ENCODE measurements around the gene MAT2B. TPM values are rescaled to one million over a fixed set of nuclear protein-coding genes. Genes with fewer than 3 reads are reported as not detected.

The MAT2B gene
- total and polyA plus RNA-seq, 2 of the 13 experiments (the other 11 are each of a cell fraction or from before 2014, with no cell fraction given), result 20.2 to 37.1 TPM

- in situ Hi-C loops (cut with HindIII; ENCODE audit: extremely low pct_ligation_motif_present, low pct_unique_long_range_greater_than_20kb), result no loop called here
- H3K4me3 ChIP-seq (replicated peaks in 1 of 3; ENCODE audit: insufficient read depth in 1 of 3, low read depth in 2 of 3, low read length in 3 of 3), result no peak overlapping the region
- H3K79me2 ChIP-seq (ENCODE audit: insufficient read depth, low read length), result peaks cover 37% of the 10 kb centered on the region
- peaks cover 10 to 41% of the 10 kb centered on the region in 2 experiments for H3K36me3 ChIP-seq (replicated peaks in 1 of 2; ENCODE audit: control insufficient read depth in 1 of 2, insufficient read depth in 2 of 2, low read length in 2 of 2)
- no peaks in the 10 kb centered on the region for H3K27me3 ChIP-seq (ENCODE audit: control insufficient read depth in 1 of 2, insufficient read depth in 2 of 2, low read length in 2 of 2)
- FAIRE-seq (no peak), DNase-seq (ENCODE audit: low spot score) (no peak), ATAC-seq (no peak)
- CTCF ChIA-PET (ENCODE audit: low intra/inter-chr PET ratio, low total read pairs), result no interaction called here
- no peaks in the 10 kb centered on the region for H4K20me1 ChIP-seq (ENCODE audit: insufficient read depth, low read length)
- intact Hi-C loops (cut with micrococcal nuclease; ENCODE audit: unreplicated experiment), result no loop called here
- H3K9ac ChIP-seq (ENCODE audit: insufficient read depth, low read depth, low read length), result no peak overlapping the region
- peaks cover 31% of the 10 kb centered on the region for H3K4me1 ChIP-seq (ENCODE audit: insufficient read depth, low read length)
- H3K4me2 ChIP-seq (ENCODE audit: low read depth, low read length), result no peak overlapping the region
- no peak overlapping the region for H3K27ac ChIP-seq (ENCODE audit: extremely low read length, insufficient read depth, low read length)
- POLR2A ChIA-PET, result no interaction called here
- 98% methylated on average over 4 of the region's 5 CpGs for WGBS (ENCODE audit: low lambda C conversion rate)
- H3K9me3 ChIP-seq (ENCODE audit: low read length), result no peaks in the 10 kb centered on the region
- BruUV-seq (replicated peaks), result no TSS peak
- no peak overlapping the region for H2AFZ ChIP-seq (ENCODE audit: low read length)
- TF ChIP-seq ZNF468 (CRISPR knock-in tag; IDR thresholded peaks at IDR 0.05), result no peak
- no peak for TF ChIP-seq ZNF570 (CRISPR knock-in tag; IDR thresholded peaks at IDR 0.05; ENCODE audit: borderline replicate concordance)
- no peak for TF ChIP-seq FOSL1 (CRISPR knock-in tag; IDR thresholded peaks at IDR 0.05; ENCODE audit: borderline replicate concordance)
- no peak for TF ChIP-seq ZNF232 (CRISPR knock-in tag; IDR thresholded peaks at IDR 0.05; ENCODE audit: borderline replicate concordance)
- no peak for TF ChIP-seq MIER2 (CRISPR knock-in tag; IDR thresholded peaks at IDR 0.05)
- no peak for TF ChIP-seq ZBTB7A (CRISPR knock-in tag; IDR thresholded peaks at IDR 0.05)
- TF ChIP-seq ZKSCAN8 (CRISPR knock-in tag; IDR thresholded peaks at IDR 0.05; ENCODE audit: borderline replicate concordance), result no peak
- no peak for TF ChIP-seq ZNF7 (CRISPR knock-in tag; IDR thresholded peaks at IDR 0.05)
- no peak for TF ChIP-seq HDAC1 (CRISPR knock-in tag; IDR thresholded peaks at IDR 0.05)
- no peak for TF ChIP-seq MED1 (CRISPR knock-in tag; IDR thresholded peaks at IDR 0.05)
- no peak for TF ChIP-seq KDM2A (CRISPR knock-in tag; IDR thresholded peaks at IDR 0.05; ENCODE audit: borderline replicate concordance, low read depth)
- TF ChIP-seq ZNF337 (CRISPR knock-in tag; IDR thresholded peaks at IDR 0.05; ENCODE audit: borderline replicate concordance, low read depth), result no peak
- no peak for TF ChIP-seq ARID3A (IDR thresholded peaks at IDR 0.05; ENCODE audit: low read depth, low read length)
- TF ChIP-seq ZNF230 (CRISPR knock-in tag; IDR thresholded peaks at IDR 0.05), result no peak
- TF ChIP-seq RNF219 (CRISPR knock-in tag; IDR thresholded peaks at IDR 0.05), result no peak
- TF ChIP-seq ZSCAN20 (CRISPR knock-in tag; IDR thresholded peaks at IDR 0.05; ENCODE audit: borderline replicate concordance), result no peak
These were observed 7.1 kb downstream of the MAT2B start for GRCh38 chr5:163512526-163512925.
